OCI-LY1 (cell line): Measurements from ENCODE around the gene RFESD.

Experiments used
- CTCF ChIP-seq: fragments of 200-600 bp; sonication (generic), shearing (Covaris generic); IDR thresholded peaks from 2 replicates; pipeline ENCODE4 v1.5.1; 2017; ENCODE audit warnings: mild to moderate bottlenecking, antibody characterized with exemption, low read length, moderate library complexity, mixed read lengths
- EZH2 ChIP-seq: fragments of 200-600 bp; sonication (generic), shearing (Covaris generic); IDR thresholded peaks from 2 replicates; pipeline ENCODE4 v1.8.0; 2017; ENCODE audit warnings: borderline replicate concordance, mixed run types, mild to moderate bottlenecking, antibody characterized with exemption, low read length, moderate library complexity, mixed read lengths

DNA sequence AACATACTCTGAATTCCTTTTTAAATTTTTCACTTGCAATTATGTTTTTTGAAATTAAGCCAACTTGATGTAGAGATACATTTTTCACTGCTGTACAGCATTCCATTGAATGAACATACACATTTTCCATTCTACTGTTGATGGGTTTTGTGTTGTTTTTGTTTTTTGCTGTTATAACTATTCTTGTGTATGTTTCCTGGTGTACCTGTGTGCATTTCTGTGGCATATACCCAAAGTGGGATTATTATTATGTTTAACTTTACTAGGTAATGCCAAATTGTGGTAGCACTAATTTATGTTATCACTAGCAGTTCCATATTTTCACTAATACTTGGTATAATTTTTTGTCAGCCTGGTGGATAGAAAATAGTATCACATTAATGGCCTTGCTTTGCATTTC, 2.7 kb downstream of the RFESD start:
- TF ChIP-seq CTCF (no peak), EZH2 (no peak)
